Liver (tissue), 9 donors: ENCODE measurements around the gene SRRM2. TPM values are rescaled to one million over a fixed set of nuclear protein-coding genes. Genes with fewer than 3 reads are reported as not detected.

Source experiments
- DNase-seq: peaks from one replicate; pipeline ENCODE4 v3.0.0-alpha.2; 2017; ENCODE audit warnings: low spot score
- H3K27ac ChIP-seq, 2 donors: one replicate each; pipeline ENCODE4 v1.7.0; 2013; ENCODE audit warnings: inconsistent platforms in 2 of 2, low read length in 2 of 2, control low read depth in 1 of 2, low read depth in 1 of 2, mild to moderate bottlenecking in 1 of 2
- H3K27me3 ChIP-seq, 4 donors: one replicate each; pipeline versions ENCODE4 v1.6.1 to v1.7.0; 2013; ENCODE audit warnings: low read length in 3 of 4, inconsistent platforms in 1 of 4, mild to moderate bottlenecking in 1 of 4, moderate library complexity in 1 of 4; ENCODE audit not compliant: control insufficient read depth in 4 of 4, insufficient read depth in 4 of 4
- H3K36me3 ChIP-seq, 4 donors: one replicate each; pipeline versions ENCODE4 v1.6.1 to v1.7.0; 2013; ENCODE audit warnings: low read length in 3 of 4, mild to moderate bottlenecking in 3 of 4, low read depth in 1 of 4, moderate library complexity in 1 of 4; ENCODE audit not compliant: control insufficient read depth in 4 of 4, insufficient read depth in 3 of 4
- H3K4me1 ChIP-seq, 4 donors: one replicate each; pipeline versions ENCODE4 v1.6.1 to v1.7.0; 2013; ENCODE audit warnings: low read length in 3 of 4, mild to moderate bottlenecking in 3 of 4, moderate library complexity in 1 of 4; ENCODE audit not compliant: control insufficient read depth in 4 of 4, insufficient read depth in 4 of 4
- H3K4me3 ChIP-seq, 3 donors: one replicate each; pipeline versions ENCODE4 v1.6.1 to v1.7.0; 2013; ENCODE audit warnings: low read length in 3 of 3, control low read depth in 1 of 3, low read depth in 1 of 3, mild to moderate bottlenecking in 1 of 3
- H3K9ac ChIP-seq, 2 donors: one replicate each; pipeline ENCODE4 v1.7.0; 2013; ENCODE audit warnings: low read length in 2 of 2, mild to moderate bottlenecking in 2 of 2, moderate library complexity in 2 of 2, control low read depth in 1 of 2, low read depth in 1 of 2
- H3K9me3 ChIP-seq, 4 donors: one replicate each; pipeline versions ENCODE4 v1.6.1 to v1.7.0; 2013; ENCODE audit warnings: low read length in 3 of 4; ENCODE audit not compliant: control insufficient read depth in 4 of 4
- EGR1 ChIP-seq, 2 donors: IDR thresholded peaks; 2 replicates each; pipeline ENCODE4 v1.6.1; 2016 to 2018; ENCODE audit warnings: antibody characterized with exemption in 2 of 2, low read depth in 2 of 2
- FOXA1 ChIP-seq: IDR thresholded peaks from 2 replicates; pipeline ENCODE4 v1.6.1; 2016; ENCODE audit warnings: antibody characterized with exemption
- HNF4A ChIP-seq, 2 donors: conservative IDR thresholded peaks; 2 replicates each; pipeline ENCODE4 v1.6.1; 2016; ENCODE audit warnings: antibody characterized with exemption in 2 of 2, mild to moderate bottlenecking in 2 of 2
- HNF4G ChIP-seq: IDR thresholded peaks from 2 replicates; pipeline ENCODE4 v1.6.1; 2016; ENCODE audit warnings: antibody characterized with exemption
- JUND ChIP-seq, 2 donors: IDR thresholded peaks; 2 replicates each; pipeline ENCODE4 v1.6.1; 2016; ENCODE audit warnings: antibody characterized with exemption in 2 of 2
- NR2F2 ChIP-seq: IDR thresholded peaks from 2 replicates; pipeline ENCODE4 v1.6.1; 2016; ENCODE audit warnings: antibody characterized with exemption
- RAD21 ChIP-seq, 2 donors: IDR thresholded peaks; 2 replicates each; pipeline ENCODE4 v1.6.1; 2016; ENCODE audit warnings: antibody characterized with exemption in 2 of 2, mild to moderate bottlenecking in 2 of 2
- RXRA ChIP-seq, 2 donors: IDR thresholded peaks; 2 replicates each; pipeline ENCODE4 v1.6.1; 2017 to 2018; ENCODE audit warnings: antibody characterized with exemption in 2 of 2, mild to moderate bottlenecking in 1 of 2
- SP1 ChIP-seq: IDR thresholded peaks from 2 replicates; pipeline ENCODE4 v1.6.1; 2018; ENCODE audit warnings: antibody characterized with exemption, mild to moderate bottlenecking
- TAF1 ChIP-seq: conservative IDR thresholded peaks from 2 replicates; pipeline ENCODE4 v1.6.1; 2016; ENCODE audit warnings: antibody characterized with exemption, mild to moderate bottlenecking
- YY1 ChIP-seq: IDR thresholded peaks from 2 replicates; pipeline ENCODE4 v1.6.1; 2016; ENCODE audit warnings: antibody characterized with exemption, mild to moderate bottlenecking
- WGBS: extraction: QIAGEN DNeasy Blood & Tissue Kit; methylation state at CpG from one replicate; pipeline ENCODE4 v1.1.7; 2013; 5-methylcytosine and 5-hydroxymethylcytosine counted together
- polyA plus RNA-seq, 2 donors: library from polyadenylated mRNA; stranded (reverse) in 1 of 2; unstranded in 1 of 2; fragments of 200-250 nt in 1 of 2; fragments of >200 nt in 1 of 2; fragmentation: Nextera tagmentation in 1 of 2; extraction: Ambion mirVana in 1 of 2; gene quantifications; one replicate each; pipeline versions ENCODE4 v1.2.1 to v1.2.3, GENCODE V29; 2013 to 2015
- total RNA-seq, 2 donors: library from RNA; depleted of rRNA; stranded (reverse); fragments of >200 nt; gene quantifications; one replicate each; pipeline ENCODE4 v1.2.3, GENCODE V29; 2014
- TF ChIP-seq, protein P1 (sequence below): IDR thresholded peaks from 2 replicates; pipeline ENCODE4 v1.6.1; 2016; ENCODE audit warnings: antibody characterized with exemption, mild to moderate bottlenecking
- TF ChIP-seq, protein P2 (sequence below): fragments of 150-350 bp; IDR thresholded peaks from 2 replicates; pipeline ENCODE4 v1.5.1; 2017; ENCODE audit warnings: improper control_type of control experiment, low read depth, low read length; ENCODE audit not compliant: missing input control
- donor health status: healthy.
- donor health status: healthy.
- donor health status: healthy.
- donor health status: healthy.
- donor health status: healthy.

SRRM2 gene
- total and polyA plus RNA-seq, 4 donors, result 84.8 to 199 (median 133) TPM

DNA sequence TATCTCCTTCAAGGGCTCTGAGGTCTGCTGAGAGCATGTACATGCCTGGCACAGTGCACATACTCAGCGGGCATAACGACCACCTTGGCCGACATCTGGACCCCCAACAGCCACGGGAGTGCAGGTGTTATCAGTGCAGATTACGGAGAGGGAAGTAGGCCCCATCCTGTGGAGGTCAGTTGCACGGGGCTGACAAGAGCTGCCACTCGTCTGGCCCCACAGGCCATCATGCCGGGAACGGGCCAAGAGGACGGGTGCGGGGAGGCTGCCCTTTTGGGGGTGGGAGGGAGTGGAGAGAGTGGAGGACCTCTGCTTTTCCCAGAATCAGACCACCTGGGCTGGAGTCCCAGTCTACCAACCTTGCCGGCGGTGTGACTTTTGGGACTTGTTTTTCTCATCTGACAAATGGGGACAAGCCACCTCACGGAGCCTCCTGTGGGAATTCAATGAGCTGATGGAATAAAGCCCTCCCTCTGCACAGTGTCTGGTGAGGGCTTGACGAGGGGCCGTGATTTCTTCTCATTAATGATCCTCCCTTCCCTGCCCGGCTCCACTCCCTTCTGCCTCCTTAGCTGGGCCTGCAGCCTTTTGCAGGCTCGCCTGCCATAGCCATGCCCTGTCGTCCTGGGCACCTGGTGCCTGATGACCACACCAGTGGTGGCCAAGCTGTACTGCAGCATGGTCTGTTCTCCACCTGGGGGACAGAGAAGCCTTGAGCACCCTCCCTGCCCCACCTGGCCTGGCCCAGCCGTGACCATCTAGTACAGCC is 30.3 kb downstream of the SRRM2 start:
- Histone ChIP-seq H3K4me1 (peaks cover 4 to 21% (median 13%) of the 10 kb centered on the region in 4 donors), H3K36me3 (no peaks in the 10 kb centered on the region), H3K27ac (no peak overlapping the region), H3K27me3 (peaks cover 0 to 5% (median 1%) of the 10 kb centered on the region in 4 donors), H3K4me3 (no peak overlapping the region), H3K9me3 (no peaks in the 10 kb centered on the region), H3K9ac (no peak overlapping the region)
- DNase-seq, result no peak
- 84% methylated on average over 20 of the region's 20 CpGs for WGBS
- no peak for TF ChIP-seq RXRA (IDR thresholded peaks at IDR 0.05)

DNA sequence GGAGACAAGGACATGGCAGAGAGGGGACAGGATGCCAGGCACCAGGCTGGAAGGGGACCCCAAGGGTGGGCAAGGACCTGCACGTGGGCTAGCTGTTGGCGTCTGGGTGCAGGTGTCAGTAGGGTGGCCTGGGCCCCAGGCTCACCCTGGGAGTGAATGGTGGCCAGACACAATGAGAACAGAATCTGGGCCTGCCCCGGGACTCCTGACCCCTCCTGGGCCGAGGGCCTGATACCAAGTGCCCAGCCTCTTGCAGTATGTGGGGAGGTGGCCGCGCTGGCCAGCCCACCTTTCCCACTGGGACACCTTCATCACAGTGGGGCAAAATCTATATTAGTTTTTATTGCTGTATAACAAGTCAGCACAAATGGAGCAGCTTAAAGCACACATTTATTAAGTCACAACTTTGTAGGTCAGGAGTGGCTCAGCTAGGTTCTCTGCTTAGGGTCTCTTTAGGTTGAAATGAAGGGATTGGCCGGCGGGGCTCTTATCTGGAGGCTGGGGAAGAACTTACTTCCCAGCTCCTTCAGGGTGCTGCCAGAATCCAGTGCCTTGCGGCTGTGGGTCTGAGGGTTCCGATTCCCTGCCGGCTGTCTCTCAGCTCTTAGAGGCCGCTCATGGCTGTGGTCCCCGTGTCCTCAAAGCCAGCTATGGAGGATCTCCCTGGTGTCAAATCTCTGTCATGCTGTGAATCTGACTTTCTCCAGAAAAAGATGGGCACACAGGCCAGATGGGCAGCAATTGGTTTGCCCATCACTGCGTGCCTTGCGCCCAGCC is 31.3 kb downstream of the SRRM2 start:
- no peak for DNase-seq
- H3K4me3 ChIP-seq, result no peak overlapping the region
- 84% methylated on average over 15 of the region's 15 CpGs for WGBS
- peaks cover 0 to 12% (median 6%) of the 10 kb centered on the region in 4 donors for H3K4me1 ChIP-seq
- no peak for TF ChIP-seq HNF4G
- no peak for TF ChIP-seq TAF1
- TF ChIP-seq JUND (IDR thresholded peaks at IDR 0.05), result no peak
- TF ChIP-seq FOXA1, result no peak
- TF ChIP-seq EGR1 (IDR thresholded peaks at IDR 0.05; ENCODE audit: low read depth in 2 of 2), result no peak
- no peak for TF ChIP-seq SP1
- TF ChIP-seq YY1, result no peak
- TF ChIP-seq NR2F2, result no peak
- TF ChIP-seq RAD21 (IDR thresholded peaks at IDR 0.05), result no peak
- TF ChIP-seq, protein P1, sequence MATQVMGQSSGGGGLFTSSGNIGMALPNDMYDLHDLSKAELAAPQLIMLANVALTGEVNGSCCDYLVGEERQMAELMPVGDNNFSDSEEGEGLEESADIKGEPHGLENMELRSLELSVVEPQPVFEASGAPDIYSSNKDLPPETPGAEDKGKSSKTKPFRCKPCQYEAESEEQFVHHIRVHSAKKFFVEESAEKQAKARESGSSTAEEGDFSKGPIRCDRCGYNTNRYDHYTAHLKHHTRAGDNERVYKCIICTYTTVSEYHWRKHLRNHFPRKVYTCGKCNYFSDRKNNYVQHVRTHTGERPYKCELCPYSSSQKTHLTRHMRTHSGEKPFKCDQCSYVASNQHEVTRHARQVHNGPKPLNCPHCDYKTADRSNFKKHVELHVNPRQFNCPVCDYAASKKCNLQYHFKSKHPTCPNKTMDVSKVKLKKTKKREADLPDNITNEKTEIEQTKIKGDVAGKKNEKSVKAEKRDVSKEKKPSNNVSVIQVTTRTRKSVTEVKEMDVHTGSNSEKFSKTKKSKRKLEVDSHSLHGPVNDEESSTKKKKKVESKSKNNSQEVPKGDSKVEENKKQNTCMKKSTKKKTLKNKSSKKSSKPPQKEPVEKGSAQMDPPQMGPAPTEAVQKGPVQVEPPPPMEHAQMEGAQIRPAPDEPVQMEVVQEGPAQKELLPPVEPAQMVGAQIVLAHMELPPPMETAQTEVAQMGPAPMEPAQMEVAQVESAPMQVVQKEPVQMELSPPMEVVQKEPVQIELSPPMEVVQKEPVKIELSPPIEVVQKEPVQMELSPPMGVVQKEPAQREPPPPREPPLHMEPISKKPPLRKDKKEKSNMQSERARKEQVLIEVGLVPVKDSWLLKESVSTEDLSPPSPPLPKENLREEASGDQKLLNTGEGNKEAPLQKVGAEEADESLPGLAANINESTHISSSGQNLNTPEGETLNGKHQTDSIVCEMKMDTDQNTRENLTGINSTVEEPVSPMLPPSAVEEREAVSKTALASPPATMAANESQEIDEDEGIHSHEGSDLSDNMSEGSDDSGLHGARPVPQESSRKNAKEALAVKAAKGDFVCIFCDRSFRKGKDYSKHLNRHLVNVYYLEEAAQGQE, result no peak
- no peak for TF ChIP-seq RXRA (IDR thresholded peaks at IDR 0.05)
- TF ChIP-seq, protein P2, sequence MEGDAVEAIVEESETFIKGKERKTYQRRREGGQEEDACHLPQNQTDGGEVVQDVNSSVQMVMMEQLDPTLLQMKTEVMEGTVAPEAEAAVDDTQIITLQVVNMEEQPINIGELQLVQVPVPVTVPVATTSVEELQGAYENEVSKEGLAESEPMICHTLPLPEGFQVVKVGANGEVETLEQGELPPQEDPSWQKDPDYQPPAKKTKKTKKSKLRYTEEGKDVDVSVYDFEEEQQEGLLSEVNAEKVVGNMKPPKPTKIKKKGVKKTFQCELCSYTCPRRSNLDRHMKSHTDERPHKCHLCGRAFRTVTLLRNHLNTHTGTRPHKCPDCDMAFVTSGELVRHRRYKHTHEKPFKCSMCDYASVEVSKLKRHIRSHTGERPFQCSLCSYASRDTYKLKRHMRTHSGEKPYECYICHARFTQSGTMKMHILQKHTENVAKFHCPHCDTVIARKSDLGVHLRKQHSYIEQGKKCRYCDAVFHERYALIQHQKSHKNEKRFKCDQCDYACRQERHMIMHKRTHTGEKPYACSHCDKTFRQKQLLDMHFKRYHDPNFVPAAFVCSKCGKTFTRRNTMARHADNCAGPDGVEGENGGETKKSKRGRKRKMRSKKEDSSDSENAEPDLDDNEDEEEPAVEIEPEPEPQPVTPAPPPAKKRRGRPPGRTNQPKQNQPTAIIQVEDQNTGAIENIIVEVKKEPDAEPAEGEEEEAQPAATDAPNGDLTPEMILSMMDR, result no peak
- no peak for TF ChIP-seq HNF4A (conservative IDR thresholded peaks at IDR 0.05)
- no peaks in the 10 kb centered on the region for H3K9me3 ChIP-seq
- no peak overlapping the region for H3K27ac ChIP-seq
- no peaks in the 10 kb centered on the region for H3K36me3 ChIP-seq
- H3K9ac ChIP-seq, result no peak overlapping the region
- H3K27me3 ChIP-seq, result peaks cover 0 to 5% (median 1%) of the 10 kb centered on the region in 4 donors
